NCI-H1436 (cell line): ENCODE results near the gene TEX14.
"Not testable (repeated sequence)": the region's sequence is repeated elsewhere in the genome, so short reads cannot be mapped to it uniquely, and the experiment has no call there.

Experiments used
- DNase-seq: peaks from one replicate; lab custom pipeline; 2025; lab: John Stamatoyannopoulos, UW

The TEX14 gene

GRCh38 chr17:58688521-58688920 lies 3.3 kb downstream of the TEX14 start:
- DNase-seq, result no peak

GRCh38 chr17:58686980-58687379 lies 4.9 kb downstream of the TEX14 start:
- DNase-seq, result no peak

- not testable (repeated sequence) for DNase-seq
Observed at GRCh38 chr17:58684462-58684861, 7.4 kb downstream of the TEX14 start.

- DNase-seq, result no peak
Observed at GRCh38 chr17:58684003-58684402, 7.8 kb downstream of the TEX14 start.

- DNase-seq, result peak; percentile 67
Observed at GRCh38 chr17:58680038-58680369, 11.8 kb downstream of the TEX14 start.

GRCh38 chr17:58679263-58680037 lies 12.4 kb downstream of the TEX14 start:
- peak; percentile 83 for DNase-seq

GRCh38 chr17:58678287-58678686 lies 13.6 kb downstream of the TEX14 start:
- DNase-seq, result not testable (repeated sequence)

- no peak for DNase-seq
Observed at GRCh38 chr17:58677194-58677880, 14.5 kb downstream of the TEX14 start.

- no peak for DNase-seq
Observed at GRCh38 chr17:58671969-58672368, 19.9 kb downstream of the TEX14 start.

GRCh38 chr17:58669853-58670252 lies 22.0 kb downstream of the TEX14 start:
- DNase-seq, result no peak

GRCh38 chr17:58668598-58668935 lies 23.3 kb downstream of the TEX14 start:
- no peak for DNase-seq

GRCh38 chr17:58667934-58668597 lies 23.8 kb downstream of the TEX14 start:
- no peak for DNase-seq

GRCh38 chr17:58666858-58667267 lies 25.0 kb downstream of the TEX14 start:
- peak; percentile 80 for DNase-seq

GRCh38 chr17:58665946-58666857 lies 25.6 kb downstream of the TEX14 start:
- no peak for DNase-seq

GRCh38 chr17:58664302-58664701 lies 27.5 kb downstream of the TEX14 start:
- DNase-seq, result no peak

- DNase-seq, result no peak
Observed at GRCh38 chr17:58661499-58661898, 30.3 kb downstream of the TEX14 start.

- DNase-seq, result no peak
Observed at GRCh38 chr17:58660621-58661020, 31.2 kb downstream of the TEX14 start.

- DNase-seq, result not testable (repeated sequence)
Observed at GRCh38 chr17:58659714-58660084, 32.1 kb downstream of the TEX14 start.

- DNase-seq, result peak; percentile 98
Observed at GRCh38 chr17:58658804-58659713, 32.8 kb downstream of the TEX14 start.

GRCh38 chr17:58657962-58658803 lies 33.7 kb downstream of the TEX14 start:
- not testable (repeated sequence) for DNase-seq
